A549 (cell line): ENCODE data around the gene GDAP2.

Source experiments
- RCOR1 ChIP-seq: fragments of 150-350 bp; IDR thresholded peaks from 2 replicates; pipeline ENCODE4 v1.6.1; 2014; ENCODE audit warnings: antibody characterized with exemption, low read length, low read depth
- TF ChIP-seq, protein P1 (sequence below): fragments of 450-650 bp; IDR thresholded peaks from 2 replicates; pipeline ENCODE4 v1.6.1; 2014; ENCODE audit warnings: antibody characterized with exemption

- TF ChIP-seq, protein P1, sequence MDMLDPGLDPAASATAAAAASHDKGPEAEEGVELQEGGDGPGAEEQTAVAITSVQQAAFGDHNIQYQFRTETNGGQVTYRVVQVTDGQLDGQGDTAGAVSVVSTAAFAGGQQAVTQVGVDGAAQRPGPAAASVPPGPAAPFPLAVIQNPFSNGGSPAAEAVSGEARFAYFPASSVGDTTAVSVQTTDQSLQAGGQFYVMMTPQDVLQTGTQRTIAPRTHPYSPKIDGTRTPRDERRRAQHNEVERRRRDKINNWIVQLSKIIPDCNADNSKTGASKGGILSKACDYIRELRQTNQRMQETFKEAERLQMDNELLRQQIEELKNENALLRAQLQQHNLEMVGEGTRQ = no peak
- TF ChIP-seq RCOR1 = no peak
Measured at GRCh38 chr1:117814856-117815797, 114.3 kb downstream of the GDAP2 start.
